Choroid plexus epithelial cell (primary cell): ENCODE results near the gene WDR3.

ENCODE experiments used
- DNase-seq: peaks from one replicate; pipeline ENCODE4 v3.0.0-alpha.2; 2010; ENCODE audit warnings: low read depth
- H3K4me3 ChIP-seq: 2 replicates; pipeline ENCODE4 v1.5.1; 2011; ENCODE audit warnings: low read depth, mild to moderate bottlenecking, control low read depth, low read length, moderate library complexity
- TF ChIP-seq, protein P1 (sequence below): conservative IDR thresholded peaks from 2 replicates; pipeline ENCODE4 v1.5.1; 2011; ENCODE audit warnings: low read depth, mild to moderate bottlenecking, control low read depth, inconsistent platforms, low read length, moderate library complexity

The WDR3 gene

DNA sequence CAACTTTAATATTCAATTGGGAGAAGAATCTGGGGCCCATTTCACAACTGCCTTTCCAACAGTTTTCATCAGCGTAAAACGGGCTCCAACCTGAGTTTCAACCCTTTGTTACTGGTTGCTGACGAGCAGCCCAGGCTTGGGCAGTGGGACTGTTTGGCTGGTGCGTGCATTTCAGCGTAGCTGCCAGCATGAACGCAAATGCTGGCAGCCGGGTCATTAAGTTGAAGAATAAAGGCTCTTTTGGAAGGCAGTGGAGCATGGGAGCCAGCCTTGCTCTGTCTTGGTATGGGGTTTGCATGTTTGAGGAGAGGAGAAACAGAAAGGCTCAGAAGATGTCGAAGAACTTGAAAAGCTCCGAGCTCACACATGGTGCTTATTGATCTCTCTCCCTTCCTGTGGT, 40.7 kb downstream of the WDR3 start:
- DNase-seq: no peak
- H3K4me3 ChIP-seq: no peak overlapping the region
- TF ChIP-seq, protein P1, sequence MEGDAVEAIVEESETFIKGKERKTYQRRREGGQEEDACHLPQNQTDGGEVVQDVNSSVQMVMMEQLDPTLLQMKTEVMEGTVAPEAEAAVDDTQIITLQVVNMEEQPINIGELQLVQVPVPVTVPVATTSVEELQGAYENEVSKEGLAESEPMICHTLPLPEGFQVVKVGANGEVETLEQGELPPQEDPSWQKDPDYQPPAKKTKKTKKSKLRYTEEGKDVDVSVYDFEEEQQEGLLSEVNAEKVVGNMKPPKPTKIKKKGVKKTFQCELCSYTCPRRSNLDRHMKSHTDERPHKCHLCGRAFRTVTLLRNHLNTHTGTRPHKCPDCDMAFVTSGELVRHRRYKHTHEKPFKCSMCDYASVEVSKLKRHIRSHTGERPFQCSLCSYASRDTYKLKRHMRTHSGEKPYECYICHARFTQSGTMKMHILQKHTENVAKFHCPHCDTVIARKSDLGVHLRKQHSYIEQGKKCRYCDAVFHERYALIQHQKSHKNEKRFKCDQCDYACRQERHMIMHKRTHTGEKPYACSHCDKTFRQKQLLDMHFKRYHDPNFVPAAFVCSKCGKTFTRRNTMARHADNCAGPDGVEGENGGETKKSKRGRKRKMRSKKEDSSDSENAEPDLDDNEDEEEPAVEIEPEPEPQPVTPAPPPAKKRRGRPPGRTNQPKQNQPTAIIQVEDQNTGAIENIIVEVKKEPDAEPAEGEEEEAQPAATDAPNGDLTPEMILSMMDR: no peak

DNA sequence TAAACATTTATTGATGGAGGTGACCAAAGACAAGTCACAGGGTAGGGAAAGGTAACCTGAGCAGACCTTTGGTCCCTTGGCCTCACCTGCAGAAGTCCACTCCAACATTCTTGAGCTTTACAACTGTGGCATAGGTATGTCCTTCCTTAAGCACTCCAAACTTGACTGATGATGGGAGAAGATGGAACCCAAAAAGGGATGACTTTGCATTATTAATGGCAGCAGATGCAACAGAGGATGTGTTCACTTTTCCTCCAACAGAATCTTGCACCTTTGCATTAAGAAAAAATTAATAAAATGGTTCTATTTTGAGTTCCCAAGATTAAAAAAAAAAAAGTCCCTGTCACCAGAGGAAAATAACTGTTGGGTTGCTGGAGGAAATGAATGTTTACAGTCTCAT, 42.2 kb downstream of the WDR3 start:
- H3K4me3 ChIP-seq: no peak overlapping the region
- TF ChIP-seq, protein P1: no peak
- no peak for DNase-seq

DNA sequence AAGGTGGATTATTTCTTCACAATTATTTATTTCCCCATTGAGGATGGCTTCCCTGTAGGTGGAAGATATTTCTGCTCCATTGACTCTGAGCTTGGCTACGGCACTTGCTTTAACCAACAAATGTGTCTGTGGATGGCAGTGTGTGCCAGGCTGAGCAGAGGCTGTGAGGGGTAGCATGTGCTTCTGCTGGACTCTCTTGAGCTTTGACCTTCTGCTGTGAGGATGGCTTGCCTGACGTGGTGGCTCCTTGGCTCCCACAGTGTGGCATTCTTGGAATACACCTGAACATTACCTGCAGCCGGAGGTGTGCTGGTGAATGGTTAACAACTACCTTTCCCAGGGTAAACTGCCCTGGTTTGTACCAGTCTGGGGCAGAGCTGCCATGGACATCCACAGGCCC, 46.8 kb downstream of the WDR3 start:
- DNase-seq: no peak
- TF ChIP-seq, protein P1: no peak
- H3K4me3 ChIP-seq: no peak overlapping the region

DNA sequence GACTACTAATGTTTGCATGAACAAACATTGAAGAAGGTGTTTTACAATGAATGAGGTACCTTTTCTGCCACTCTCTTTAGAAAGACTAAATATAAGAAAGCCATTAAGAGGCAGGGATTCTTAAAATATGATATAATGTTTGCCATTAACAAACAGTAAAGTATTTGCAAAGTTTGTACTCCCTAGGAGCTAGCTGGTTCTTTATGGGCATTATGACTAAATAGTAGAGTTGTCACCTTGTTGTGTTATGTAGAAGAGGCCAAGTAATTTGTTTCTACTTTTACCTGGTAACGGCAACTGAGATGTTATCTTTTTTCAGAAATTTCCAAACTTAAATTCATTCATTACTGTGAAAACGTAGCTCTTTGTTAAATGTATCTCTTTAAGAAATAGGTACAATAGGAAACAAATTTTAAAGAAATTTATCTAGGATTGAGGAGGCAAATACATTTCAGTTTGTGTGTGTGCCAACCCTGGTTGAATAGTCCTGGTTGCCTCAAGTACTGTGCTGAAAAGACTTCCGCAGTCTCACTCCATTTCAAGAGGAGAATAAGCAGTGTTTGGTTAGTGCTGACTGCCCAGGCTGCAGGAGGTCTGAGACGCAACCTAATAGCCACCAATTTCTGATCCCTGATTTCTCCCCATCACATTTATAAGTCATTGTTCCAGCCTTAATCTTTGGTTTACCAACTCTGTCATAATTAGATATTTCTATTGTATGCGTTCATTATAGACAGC, 52.1 kb downstream of the WDR3 start:
- H3K4me3 ChIP-seq: no peak overlapping the region
- TF ChIP-seq, protein P1: no peak
- DNase-seq: no peak

DNA sequence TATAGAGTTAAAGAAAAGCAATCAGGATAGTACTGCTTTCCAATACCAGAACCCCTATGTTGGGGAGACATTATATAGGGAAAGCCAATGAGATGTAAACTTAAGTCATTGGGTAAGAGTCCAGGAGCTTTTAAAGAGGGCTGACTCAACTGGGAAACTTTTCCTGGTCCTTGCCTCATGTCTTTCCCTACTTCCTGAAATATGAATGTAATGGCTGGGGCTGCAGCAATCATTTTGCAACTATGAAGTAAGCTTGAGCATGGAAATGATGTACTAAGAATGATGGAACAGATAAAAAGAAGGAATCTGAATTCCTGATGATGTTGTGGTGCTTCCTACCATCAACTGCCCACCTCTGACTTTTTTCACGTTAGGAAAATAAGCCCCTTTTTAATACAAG, 55.7 kb downstream of the WDR3 start:
- no peak for DNase-seq
- no peak overlapping the region for H3K4me3 ChIP-seq
- TF ChIP-seq, protein P1: no peak

DNA sequence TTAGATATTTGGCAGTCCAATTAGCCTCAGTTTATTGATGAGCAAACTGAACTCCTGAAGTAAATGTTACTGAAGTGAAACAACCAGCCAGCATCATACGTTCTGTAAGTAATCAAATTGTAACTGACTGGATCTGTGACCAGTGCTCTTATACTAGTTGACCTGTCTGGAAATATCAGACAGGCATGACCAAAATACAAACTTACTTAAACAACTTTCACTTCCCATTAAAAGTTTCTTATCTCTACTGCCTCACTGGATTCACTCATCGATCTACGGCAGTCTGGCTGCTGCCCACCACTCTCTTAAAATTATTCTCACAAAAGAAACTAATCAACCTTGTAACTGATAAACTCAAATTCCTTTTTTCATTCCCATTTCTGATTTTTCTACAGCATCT, 56.4 kb downstream of the WDR3 start:
- DNase-seq: no peak
- H3K4me3 ChIP-seq: no peak overlapping the region
- TF ChIP-seq, protein P1: no peak

DNA sequence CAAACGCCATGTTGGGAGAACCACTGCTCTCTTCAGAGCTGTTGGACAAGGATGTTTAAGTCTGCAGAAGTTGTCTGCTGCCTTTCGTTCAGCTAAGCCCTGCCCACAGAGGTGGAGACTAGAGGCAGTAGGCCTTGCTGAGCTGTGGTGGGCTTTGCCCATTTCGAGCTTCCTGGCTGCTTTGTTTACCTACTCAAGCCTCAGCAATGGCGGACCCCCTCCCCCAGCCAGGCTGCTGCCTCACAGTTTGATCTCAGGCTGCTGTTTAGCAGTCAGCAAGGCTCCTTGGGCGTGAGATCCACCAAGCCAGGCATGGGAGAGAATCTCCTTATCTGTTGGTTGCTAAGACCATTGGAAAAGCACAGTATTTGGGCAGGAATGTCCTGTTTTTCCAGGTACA, 74.8 kb downstream of the WDR3 start:
- no peak overlapping the region for H3K4me3 ChIP-seq
- no peak for DNase-seq
- TF ChIP-seq, protein P1: no peak
